HG02943 (cell line): ENCODE measurements around the gene LCK.
"Not testable (repeated sequence)": the region's sequence is repeated elsewhere in the genome, so short reads cannot be mapped to it uniquely, and the experiment has no call there.

Experiments used
- ATAC-seq: cut with Tn5 transposase; IDR thresholded peaks from one replicate; pipeline ENCODE4 v1.9.1; 2021; ENCODE audit warnings: mild to moderate bottlenecking, low read depth, moderate library complexity; ENCODE audit not compliant: unreplicated experiment

Gene LCK

DNA sequence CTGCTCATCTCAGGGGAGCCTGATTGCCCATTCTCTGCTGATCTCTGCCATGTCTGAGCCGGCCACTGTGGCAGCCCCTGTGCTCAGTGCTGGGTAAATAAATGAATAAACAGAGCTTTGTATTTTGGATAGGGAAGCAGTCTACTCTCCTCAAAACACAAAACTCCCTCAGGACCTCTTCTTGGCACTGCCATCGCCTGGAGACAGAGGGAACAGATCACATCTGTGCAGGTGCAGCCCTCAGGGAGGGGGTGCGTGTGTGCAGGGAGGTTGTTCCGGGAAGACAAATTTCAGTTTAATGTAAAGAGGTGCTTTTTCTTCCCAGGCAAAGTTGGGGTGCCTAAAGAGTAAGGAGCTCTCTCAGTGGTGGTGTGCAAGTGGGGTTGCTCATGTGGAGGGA, 11.7 kb upstream of the LCK start:
- no peak for ATAC-seq

DNA sequence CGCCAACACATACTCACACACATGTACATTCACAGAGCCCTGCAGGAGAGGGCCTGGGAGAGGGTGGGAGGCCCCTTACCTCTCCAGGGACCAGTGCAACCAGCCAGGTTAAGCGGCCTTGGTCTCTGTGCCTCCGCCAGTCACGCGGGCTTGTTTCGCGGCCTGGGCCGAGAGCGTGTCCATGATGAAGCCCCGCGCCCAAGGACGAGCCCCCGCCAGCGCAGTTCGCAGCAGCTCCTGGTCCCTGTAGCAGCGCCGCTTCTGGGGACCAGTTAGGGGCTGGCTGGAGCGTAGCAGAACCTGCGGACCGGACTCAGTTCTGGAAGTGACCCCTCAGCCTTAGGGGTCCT, 11.3 kb upstream of the LCK start:
- no peak for ATAC-seq

DNA sequence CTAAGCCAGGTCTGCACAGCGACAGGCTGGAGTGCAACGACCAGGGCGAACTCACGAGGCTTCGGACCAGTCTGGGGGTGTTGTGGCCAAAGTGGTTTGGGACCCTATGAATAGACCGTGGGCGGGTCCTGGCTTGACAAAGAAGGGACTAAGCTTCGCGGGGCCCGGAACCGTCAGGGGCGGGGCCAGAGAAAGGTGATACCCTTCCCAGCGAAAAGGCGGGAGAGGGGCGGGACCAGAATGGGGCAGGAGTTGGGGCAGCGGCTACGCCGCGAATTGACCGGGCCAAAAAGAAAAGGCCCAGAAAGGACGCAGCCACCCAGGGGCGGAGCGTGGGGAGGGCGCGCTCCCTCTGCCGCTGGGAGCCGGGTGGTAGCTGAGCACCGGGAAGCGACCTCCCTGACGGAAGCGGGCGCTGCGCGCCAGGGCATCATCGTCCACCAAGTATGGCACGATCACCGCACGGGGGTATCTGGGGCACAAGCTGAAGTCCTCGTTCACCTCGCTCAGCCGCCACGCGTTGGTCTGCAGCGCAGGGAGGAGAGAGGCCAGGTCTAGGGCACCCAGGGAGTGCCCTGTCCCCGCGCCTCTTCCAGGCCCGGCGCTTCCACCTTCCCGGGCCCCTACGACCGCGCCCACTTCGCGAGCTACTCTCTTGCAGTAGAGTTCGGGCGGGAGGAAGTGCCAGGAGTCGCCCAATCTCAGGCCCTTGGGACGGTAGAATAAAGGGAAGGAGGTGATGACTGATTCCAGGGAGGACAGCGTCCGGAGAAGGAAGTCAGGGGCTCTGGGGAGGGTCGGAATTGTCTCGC, 10.7 kb upstream of the LCK start:
- no peak for ATAC-seq

DNA sequence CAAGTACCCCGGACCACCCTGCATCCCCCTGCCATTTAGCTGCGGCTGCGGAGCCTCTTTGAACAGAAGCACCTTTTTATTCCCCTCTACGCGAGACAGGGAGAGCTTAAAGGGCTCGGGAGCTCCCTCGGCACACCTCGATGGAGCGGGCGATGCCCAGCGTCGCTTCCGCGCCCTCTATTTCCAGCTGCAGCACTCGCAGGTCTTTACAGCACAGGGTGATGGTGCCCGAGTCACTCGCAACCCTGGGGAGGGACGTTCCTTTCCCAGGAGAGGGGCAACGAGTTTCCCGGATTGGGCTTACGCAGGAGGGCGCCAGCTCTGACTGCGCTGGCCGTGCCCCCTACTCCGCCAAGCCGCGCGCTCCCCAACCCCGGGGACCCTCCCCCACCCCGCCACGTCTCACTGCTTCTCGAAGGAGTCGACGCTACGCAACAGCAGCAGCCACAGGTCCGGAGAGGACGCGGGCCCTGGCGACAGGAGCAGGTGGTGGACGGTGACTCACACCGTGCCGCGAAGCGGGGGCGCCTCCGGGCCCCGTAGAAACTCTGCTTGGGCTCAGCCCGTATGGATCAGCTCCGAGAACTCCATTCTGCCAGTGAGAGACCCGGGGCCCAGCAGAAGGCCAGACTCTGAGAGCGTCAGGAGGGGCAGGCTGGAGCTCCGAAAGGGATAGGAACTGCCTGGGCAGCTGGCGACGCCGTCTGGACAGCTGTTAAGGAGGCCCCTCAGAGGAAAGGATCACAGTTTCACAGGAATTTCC, 9.9 kb upstream of the LCK start:
- ATAC-seq = no peak

DNA sequence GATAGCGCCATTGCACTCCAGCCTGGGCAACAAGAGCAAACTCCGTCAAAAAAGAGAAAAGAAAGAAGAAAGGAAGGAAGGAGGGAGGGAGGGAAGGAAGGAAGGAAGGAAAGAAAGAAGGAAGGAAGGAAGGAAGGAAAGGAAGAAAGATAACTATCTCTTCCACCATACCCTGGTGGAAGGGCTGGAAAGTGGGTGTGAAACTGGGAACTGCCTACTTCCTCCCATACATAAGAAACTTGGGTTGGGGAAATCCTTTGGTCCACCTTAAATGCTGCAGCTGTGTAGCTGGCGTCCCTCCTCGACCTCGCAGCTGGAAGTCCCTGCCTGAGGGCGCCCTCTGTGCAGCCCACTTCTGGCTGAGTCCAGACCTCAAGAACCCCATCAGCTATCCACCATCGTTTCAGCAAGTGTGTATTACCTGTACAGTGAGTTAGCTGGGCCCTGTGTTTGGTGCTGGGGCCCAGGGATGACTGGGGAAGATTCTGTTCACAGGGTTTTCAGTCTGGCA, 8.7 kb upstream of the LCK start:
- ATAC-seq = no peak

DNA sequence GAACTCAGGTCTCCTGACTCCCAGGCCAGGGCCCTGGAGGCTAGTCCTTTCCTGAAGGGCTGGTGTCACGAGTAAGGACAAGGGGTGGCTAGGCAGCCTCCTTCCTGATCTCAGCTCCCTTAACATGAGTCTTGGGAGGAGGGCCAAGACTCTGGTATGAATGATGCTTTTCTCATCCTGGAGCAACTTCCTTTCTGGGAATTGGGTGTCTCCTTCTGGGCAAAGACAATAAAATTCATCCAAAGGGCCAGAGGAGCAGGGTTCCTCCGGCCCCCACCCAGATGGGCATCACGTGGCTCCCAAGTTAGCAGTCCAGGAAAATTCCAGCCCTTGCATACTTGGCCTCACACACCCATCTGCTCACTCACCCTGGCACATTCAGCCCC, 4.2 kb upstream of the LCK start, which contains the start of gene FAM167B:
TSS of gene FAM167B (plus strand) at position 335 of the 386 bp plus-strand sequence. CDS start 200 bp downstream, outside the sequence.
- no peak for ATAC-seq

DNA sequence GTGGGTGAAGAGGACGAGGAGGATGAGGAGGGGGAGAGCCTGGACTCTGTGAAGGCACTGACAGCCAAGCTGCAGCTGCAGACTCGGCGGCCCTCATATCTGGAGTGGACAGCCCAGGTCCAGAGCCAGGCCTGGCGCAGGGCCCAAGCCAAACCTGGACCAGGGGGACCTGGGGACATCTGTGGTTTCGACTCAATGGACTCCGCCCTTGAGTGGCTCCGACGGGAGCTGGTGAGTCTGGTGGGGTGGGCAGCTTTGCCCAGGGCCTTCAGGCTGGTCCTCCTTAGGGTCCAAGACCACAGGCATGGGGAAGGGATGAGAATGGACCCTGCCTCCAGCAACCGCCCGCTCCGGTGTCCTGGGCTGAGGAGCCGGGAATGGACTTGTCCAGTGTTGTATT, 3.6 kb upstream of the LCK start:
- ATAC-seq = no peak

DNA sequence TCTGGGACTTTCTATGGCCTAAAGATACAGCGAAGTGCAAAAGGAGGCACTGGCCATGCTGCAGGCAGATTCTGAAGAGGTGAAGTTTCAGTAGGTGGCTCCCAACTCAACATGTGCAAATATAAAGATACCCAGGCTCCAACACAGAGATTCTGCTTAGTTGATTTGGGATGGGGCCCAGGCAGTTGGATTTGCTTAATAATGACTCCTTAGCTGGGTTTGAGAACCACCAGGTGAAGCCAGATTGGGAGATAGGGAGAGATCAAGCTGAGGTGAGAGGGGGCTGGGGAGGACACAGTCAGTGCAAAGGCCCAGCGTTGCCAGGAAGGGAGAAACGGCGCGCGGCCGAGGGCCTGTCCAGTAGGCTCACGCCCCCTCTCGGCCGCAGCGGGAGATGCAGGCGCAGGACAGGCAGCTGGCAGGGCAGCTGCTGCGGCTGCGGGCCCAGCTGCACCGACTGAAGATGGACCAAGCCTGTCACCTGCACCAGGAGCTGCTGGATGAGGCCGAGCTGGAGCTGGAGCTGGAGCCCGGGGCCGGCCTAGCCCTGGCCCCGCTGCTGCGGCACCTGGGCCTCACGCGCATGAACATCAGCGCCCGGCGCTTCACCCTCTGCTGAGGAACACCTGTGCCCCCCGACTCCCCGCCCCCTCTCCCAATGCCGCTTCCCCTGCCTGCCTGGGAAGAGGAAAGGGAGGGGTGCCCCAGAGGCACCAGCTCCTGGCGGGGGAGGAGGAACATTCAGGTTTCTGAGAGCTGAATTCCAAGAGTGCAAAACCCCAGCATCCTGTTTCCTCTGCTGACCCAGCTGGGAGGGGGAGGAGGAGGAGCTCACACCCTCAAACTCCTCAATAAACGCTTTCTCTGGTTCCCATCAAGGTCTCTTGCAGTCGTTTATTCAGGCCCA, 2.8 kb upstream of the LCK start:
- no peak for ATAC-seq

DNA sequence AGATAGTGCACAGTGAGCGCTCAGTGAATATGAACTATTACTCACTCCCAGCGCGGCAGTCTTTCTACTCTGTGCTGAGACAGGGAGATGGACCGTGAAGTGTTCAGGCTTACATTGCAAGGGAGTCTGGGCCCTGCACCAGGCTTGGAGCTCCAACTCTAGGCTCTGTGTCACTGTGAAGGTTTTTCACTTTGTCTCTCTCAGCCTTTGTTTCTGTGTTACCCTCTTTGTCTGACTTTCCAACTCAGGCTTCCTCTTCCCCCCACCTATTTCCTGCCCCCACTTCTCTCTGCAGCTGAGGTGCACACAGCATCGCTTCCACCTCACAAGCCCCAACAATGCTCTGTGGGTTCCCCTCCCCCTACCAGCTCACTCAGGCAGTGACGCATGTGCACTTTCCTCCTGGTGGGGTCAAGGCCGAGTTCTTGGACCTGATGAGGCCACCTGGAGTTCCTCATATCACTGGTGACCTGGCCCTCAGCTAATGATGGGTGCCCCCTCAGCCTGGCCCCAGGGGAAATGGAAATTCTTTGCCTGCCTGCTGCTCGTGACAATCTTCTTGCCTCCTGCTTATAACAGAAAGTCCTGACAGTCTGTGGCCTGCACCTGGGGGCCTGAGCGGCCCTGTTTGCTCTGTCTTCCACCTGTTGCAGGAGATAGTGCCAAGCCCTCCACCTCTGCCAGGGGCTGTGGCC, 1.1 kb upstream of the LCK start:
- ATAC-seq = peak; percentile 61

DNA sequence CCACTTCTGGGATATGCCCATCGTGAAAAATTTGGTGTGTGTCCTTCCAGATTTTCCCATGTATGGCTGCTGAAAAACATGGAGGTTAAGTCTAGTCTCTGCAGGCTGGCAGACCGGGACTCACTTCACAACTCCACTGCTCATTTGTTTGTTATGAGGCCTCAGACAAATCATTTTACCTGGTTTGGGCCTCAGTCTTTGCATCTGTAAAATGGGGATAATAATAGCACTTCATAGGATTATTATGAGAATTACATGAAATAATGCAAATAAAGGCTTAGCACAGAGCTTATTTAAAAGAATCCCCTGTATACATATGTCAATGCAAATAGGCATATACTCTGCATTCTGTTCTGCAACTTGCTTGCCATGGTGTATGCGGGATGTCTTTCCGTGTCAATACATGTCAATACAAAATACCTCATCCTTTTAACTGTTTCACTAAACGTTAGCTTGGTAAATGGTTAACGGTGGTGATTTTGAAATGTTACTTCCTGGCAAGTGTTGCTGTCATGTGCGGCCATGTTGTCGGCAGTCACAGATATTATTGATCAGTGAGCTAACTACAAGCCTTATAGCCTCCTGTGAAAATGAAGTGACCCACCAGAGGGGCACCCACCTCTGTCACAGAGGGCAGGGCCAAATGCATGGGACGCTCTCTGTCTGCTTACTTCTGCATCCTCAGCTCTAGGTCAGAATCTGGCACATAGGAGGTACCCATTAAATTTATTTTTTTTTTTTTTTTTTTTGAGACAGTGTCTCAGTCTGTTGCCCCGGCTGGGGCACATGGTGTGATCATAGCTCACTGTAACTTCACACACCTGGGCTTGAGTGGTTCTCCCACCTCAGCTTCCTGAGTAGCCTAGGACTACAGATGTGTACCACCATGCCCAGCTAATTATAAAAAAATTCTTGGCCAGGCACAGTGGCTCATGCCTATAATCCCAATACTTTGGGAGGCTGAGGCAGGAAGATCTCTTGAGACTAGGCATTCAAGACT, 4.3 kb downstream of the LCK start:
- ATAC-seq = no peak

DNA sequence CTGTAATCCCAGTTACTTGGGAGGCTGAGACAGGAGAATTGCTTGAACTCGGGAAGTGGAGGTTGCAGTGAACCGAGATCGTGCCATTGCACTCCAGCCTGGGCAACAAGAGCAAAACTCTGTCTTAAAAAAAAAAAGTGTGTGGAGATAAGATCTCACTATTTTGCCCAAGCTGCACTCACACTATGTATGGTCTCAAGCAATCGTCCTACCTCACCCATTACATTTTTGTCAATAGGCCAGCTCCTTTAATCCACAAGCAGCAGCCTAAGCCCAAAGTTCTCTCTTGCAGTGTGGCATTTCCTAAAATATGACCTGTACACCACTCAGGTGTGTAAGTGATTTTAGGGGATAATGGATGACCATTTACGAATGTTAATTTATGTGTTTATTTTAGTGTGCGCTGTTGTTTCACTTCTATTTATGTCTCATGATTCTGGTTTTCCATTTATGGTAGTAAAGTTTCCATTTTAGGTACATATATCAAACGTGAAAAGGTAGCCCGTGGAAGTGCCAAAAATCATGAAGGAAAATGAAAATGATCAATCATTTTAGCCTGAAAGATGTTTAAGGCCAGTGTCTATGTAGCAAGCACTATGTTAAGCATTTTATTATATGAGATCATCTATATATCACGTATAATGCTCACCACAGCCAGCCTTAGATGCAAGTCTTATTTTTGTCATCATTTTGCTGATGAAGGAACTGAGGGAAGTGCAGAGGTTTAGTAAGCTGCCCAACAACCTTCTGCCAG, 5.6 kb downstream of the LCK start:
- no peak for ATAC-seq

DNA sequence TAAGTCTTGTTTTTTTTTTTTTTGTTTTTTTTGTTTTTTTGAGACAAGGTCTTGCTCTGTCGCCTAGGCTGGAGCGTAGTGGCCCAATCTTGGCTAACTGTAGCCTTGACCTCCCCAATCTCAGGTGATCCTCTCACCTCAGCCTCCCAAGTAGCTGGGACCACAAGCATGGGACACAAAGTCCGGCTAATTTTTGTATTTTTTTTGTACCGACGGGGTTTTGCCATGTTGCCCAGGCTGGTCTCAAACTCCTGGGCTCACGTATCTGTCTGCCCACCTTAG, 6.1 kb downstream of the LCK start:
- no peak for ATAC-seq

DNA sequence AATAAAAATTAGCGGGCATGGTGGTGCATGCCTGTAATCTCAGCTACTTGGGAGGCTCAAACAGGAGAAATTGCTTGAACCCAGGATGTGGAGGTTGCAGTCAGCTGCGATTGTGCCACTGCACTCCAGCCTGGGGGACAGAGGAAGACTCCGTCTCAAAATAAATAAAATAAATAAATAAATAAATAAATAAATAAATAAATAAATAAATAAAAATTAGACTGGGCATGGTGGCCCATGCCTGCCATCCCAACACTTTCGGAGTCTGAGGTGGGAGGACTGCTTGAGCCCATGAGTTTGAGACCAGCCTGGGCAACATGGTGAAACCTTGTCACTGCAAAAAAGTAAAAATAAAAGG, 12.2 kb downstream of the LCK start:
- ATAC-seq = not testable (repeated sequence)

DNA sequence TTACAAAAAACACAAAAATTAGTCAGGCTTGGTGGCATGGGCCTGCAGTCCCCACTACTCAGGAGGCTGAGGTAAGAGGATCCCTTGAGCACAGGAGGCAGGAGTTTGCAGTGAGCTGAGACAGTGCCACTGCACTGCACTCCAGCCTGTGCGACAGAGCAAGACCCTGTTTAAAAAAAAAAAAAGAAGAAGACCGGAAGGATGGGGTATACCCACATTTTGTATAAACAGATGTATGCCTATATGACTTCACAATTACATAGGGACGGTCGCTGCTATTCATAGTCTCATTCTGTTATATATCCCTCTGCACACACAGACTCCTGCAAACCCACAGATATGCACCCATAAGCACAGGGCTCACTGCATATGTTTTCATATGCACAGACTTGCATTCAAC, 12.7 kb downstream of the LCK start:
- ATAC-seq = no peak

DNA sequence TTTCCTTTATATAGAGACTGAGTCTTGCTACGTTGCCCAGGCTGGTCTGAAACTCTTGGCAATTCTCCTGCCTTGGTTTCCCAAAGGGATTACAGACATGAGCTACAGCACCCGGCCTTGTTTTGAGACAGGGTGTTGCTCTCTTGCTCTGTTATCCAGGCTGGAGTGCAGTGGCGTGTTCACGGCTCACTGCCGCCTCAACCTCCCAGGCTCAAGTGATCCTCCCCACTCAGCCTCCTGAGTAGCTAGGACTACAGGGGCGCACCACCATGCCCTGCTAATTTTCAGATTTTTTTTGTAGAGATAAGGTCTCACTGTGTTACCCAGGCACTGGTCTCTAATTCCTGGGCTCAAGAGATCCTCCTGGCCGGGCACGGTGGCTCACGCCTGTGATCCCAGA, 14.8 kb downstream of the LCK start:
- no peak for ATAC-seq

DNA sequence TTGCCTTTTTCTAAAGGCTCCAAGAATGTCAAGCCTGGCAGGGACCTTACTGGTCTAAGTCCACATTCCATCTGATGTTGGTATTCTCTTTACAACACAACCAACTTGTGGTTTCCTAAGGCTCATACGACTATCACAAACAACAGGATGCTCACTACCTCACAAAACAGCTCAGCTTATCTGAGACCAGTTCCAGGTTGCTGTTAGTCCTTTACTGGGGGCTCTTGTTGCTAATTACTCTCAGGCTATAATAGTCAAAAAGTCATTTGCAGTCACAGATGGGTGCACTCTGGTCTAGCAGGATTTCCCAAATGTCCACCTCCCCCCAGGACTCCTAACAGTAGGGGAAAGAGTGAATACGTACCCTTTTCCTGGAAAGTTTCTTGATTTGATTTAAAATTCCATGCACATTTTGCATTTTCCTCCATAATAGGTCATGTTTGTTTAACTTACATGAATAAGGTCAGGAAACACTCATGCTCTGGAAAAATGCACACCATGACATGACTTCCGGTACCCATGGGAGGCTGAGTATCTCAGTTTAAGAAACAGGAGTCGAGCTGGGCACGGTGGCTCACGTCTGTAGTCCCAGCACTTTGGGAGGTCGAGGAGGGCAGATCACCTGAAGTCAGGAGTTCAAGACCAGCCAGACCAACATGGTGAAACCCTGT, 16.0 kb downstream of the LCK start:
- no peak for ATAC-seq

DNA sequence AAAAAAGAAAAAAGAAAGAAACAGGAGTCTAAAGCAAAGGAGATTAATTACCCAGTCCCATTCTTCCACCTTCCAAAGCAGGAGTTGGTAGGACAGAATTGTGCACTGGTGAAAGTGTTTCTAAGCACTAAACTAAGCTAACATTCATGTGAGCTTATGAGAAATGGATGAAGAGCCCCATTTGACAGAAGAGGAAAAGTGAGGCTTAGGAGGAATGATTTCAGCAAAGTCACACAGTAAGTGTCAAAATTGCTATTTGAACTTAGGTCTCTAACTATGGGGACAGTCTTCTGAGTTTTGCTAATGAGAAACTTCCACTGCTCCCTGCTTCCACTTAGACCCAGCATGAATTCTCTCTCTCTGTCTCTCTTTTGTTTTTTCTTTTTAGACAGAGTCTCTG, 18.7 kb downstream of the LCK start:
- no peak for ATAC-seq
